Measurements from ENCODE around the gene ATF7IP2.
"Not testable (repeated sequence)": the region's sequence is repeated elsewhere in the genome, so short reads cannot be mapped to it uniquely, and the experiment has no call there.

ATF7IP2 gene

GRCh38 chr16:10385725-10386516 lies at the start of gene ATF7IP2:
Gene ATF7IP2, plus strand, starts transcription at chr16:10386061. Its CDS starts 44,560 bp downstream, at chr16:10430621.
- DNase-seq = no peak

- no peak for DNase-seq
These were observed 47.4 kb upstream of the ATF7IP2 start for GRCh38 chr16:10338426-10338825.

- DNase-seq = no peak
These were observed 45.8 kb upstream of the ATF7IP2 start for GRCh38 chr16:10339777-10340732.

GRCh38 chr16:10343124-10343760 lies 42.6 kb upstream of the ATF7IP2 start:
- DNase-seq = no peak

DNA sequence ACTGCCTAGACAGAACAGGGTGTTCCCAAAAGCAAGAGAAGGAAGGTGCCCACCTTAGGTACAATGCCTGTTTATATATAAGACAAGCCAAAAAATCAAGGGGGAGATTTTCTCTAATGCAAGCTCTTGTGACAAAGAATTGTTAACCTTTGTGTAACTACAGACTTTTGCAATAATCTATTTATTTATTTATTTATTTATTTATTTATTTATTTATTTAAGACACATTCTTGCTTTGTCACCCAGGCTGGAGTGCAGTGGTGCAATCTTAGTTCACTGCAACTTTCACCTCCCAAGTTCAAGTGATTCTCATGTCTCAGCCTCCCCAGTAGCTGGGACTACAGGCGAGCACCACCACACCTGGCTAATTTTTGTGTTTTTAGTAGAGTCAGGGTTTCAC lies 41.2 kb upstream of the ATF7IP2 start:
- DNase-seq = not testable (repeated sequence)

DNA sequence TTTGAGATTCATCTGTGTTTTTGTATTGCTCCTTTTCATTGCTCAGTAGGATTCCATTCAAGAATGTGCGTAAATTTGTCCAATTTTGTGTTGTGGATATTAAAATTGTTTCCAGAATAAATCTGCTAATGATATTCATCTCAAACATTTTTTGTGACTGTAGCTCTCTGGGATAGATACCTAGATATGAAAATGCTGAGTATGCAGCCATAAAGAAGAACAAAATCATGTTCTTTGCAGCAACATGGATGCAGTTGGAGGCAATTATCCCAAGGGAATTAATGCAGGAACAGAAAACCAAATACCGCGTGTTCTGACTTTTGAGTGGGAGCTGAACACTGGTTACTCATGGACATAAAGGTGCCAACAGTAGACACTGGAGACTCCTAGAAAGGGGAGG lies 40.2 kb upstream of the ATF7IP2 start:
- no peak for DNase-seq

- DNase-seq = no peak
These were observed 36.0 kb upstream of the ATF7IP2 start for GRCh38 chr16:10349851-10350250.

DNA sequence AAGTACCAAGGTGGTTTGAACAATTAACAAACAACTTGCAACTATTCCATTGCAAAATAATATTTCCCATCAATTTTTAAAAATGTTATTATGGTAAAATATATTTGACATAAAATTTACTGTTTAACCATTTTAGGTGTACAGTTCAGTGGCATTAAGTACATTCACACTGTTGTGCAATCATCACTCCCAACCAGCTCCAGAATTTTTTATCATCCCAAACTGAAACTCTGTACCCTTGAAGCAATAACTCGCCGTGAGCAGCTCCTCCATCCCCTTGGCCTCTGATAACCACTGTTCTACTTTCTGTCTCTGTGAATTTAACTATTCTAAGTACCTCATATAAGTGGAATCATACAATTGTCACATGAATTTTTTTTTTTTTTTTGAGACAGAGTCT lies 33.6 kb upstream of the ATF7IP2 start:
- no peak for DNase-seq

DNA sequence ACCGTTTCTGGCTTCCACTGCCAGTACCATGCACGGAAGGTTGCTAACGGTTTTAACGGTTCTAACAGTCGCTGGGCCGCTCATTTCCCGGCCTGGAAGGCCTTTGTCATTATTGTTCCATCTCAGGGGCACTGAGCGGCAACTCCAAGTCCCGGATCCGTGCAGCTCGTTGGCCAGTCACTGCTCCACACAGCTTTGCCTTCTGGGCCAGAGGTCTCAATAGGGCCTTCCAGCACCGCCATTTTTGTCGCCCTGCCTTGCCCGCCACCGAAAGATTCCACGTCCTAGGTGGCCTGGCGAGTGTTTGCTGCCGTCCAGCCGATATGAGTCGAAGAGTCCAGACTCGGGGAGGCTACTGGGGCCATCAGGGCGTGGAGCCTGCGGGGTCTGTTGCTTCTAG lies 30.3 kb upstream of the ATF7IP2 start:
- DNase-seq = no peak

DNA sequence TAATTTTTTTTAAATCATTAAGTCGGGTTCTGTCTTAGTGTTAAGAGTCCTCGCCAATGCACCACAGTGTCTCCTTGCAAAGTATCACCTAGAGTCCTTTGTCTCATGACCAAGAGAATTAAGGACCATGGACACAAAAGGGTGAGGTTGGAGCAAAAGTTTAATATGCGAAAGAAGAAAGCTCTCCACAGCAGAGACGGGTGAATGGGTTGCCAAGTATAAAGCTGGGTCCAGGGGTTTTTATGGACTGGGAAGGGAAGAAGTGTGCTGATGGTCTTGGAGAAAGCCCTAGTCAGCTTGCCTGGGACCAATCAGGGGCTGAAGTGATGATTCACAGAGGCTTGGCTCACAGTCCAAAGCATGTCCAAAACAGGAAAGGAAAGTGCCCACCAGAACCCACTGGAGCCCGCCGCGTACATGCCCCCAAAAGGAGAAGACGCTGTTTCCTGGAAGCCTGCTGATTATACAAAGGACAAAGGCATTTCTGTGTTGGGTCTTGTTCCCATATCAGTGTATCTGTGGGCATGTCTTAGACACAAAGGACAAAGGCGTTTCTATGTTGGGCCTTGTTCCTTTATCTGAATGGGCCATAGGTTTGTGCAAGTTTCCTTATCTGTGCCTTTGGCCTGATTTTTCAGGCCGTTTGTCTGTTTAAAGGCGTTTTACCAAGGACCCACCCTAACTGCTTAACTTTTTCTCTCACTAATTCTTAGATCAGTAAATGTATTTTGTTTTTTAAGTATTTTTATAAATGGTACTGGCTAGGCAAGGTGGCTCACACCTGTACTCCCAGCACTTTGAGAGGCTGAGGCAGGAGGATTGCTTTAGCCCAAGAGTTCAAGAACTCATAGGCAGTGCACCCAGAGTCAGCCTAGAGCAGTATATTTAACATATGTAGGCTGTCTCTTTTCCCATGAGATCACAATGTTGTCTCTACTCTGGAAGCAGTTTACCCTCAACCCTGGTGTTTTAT lies 28.7 kb upstream of the ATF7IP2 start:
- no peak for DNase-seq

DNA sequence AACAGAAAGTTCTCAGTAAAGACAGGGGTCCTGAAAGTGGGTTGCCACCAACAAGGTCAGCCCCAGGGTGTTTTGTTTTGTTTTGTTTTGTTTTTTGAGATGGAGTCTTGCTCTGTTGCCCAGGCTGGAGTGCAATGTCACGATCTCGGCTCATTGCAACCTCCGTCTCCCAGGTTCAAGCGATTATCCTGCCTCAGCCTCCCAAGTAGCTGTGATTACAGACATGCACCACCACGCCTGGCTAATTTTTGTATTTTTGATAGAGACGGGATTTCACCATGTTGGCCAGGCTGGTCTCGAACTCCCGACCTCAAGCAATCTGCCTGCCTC lies 24.1 kb upstream of the ATF7IP2 start:
- DNase-seq = not testable (repeated sequence)

- no peak for DNase-seq
These were observed 23.6 kb upstream of the ATF7IP2 start for GRCh38 chr16:10362077-10362863.

DNA sequence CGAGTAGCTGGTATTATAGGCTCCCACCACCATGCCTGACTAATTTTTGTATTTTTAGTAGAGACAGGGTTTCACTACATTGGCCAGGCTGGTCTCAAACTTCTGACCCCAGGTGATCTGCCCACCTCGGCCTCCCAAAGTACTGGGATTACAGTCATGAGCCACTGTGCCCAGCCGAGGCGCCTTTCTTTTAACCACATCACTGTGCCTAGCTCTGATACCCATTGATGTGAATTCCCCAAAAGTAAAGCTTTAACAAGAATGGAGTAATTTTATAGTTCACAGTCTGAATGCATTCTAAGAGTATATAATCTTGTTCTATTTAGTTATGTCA lies 23.0 kb upstream of the ATF7IP2 start:
- DNase-seq = not testable (repeated sequence)

GRCh38 chr16:10366619-10367018 lies 19.2 kb upstream of the ATF7IP2 start:
- DNase-seq = not testable (repeated sequence)

- DNase-seq = no peak
These were observed 18.2 kb upstream of the ATF7IP2 start for GRCh38 chr16:10367616-10368188.

GRCh38 chr16:10368969-10369551 lies 16.8 kb upstream of the ATF7IP2 start:
- DNase-seq = no peak

DNA sequence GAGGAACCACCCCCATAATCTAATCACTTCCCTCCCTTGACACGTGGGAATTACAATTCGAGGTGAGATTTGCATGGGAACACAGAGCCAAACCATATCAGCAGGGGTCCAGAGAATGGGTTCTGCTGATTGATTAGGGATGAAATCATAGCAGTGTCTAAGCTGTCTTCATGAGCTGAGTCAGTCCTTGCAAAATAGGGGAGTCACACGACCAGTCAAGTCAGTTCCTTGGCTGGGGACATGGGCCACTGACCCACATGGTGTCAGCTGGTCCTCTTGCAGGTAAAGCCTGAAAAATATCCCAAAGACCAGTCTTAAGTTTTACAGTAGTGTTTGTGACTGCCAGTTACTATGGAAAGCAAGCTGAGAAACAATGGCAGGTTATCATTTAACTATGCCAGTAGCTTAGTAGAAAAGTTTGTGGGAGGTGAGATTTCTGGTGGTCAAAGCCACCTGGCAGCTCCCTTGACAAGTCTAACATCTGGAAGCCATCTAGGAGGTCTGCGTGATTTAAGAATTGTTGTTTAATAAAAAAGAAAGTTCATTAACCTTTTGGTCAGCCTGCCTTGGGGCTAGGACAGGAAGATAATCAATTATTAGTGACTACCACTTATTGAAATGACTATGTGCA lies 15.7 kb upstream of the ATF7IP2 start:
- no peak for DNase-seq

DNA sequence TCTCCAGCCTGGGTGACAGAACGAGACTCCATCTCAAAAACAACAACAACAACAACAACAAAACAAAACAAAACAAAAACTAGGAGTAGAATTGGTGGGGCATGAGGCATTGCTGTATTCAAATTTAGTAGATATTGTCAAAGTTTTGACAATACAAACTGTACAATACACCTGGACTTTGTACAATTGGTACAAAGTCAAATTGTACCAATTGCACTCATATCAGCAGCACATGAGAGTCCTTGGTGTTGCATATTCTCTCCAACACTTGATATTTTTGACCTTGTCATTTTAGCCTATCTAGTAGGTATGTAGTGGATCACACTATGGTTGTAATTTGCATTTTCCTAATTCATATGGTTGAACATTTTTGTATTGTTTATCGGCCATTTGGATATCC lies 14.3 kb upstream of the ATF7IP2 start:
- DNase-seq = no peak

- DNase-seq = no peak
These were observed 12.3 kb upstream of the ATF7IP2 start for GRCh38 chr16:10373556-10373955.

GRCh38 chr16:10376229-10376628 lies 9.6 kb upstream of the ATF7IP2 start:
- DNase-seq = no peak
